Activated CD4-positive, alpha-beta T cell treated with anti-CD3 and anti-CD28 coated beads, Interleukin-2, amount 50 U/mL, for 16 hours (primary cell): Measurements from ENCODE around the gene RICTOR.

Experiments used
- DNase-seq: peaks from one replicate; pipeline ENCODE4 v3.0.0-alpha.2; 2020

RICTOR gene, protein sequence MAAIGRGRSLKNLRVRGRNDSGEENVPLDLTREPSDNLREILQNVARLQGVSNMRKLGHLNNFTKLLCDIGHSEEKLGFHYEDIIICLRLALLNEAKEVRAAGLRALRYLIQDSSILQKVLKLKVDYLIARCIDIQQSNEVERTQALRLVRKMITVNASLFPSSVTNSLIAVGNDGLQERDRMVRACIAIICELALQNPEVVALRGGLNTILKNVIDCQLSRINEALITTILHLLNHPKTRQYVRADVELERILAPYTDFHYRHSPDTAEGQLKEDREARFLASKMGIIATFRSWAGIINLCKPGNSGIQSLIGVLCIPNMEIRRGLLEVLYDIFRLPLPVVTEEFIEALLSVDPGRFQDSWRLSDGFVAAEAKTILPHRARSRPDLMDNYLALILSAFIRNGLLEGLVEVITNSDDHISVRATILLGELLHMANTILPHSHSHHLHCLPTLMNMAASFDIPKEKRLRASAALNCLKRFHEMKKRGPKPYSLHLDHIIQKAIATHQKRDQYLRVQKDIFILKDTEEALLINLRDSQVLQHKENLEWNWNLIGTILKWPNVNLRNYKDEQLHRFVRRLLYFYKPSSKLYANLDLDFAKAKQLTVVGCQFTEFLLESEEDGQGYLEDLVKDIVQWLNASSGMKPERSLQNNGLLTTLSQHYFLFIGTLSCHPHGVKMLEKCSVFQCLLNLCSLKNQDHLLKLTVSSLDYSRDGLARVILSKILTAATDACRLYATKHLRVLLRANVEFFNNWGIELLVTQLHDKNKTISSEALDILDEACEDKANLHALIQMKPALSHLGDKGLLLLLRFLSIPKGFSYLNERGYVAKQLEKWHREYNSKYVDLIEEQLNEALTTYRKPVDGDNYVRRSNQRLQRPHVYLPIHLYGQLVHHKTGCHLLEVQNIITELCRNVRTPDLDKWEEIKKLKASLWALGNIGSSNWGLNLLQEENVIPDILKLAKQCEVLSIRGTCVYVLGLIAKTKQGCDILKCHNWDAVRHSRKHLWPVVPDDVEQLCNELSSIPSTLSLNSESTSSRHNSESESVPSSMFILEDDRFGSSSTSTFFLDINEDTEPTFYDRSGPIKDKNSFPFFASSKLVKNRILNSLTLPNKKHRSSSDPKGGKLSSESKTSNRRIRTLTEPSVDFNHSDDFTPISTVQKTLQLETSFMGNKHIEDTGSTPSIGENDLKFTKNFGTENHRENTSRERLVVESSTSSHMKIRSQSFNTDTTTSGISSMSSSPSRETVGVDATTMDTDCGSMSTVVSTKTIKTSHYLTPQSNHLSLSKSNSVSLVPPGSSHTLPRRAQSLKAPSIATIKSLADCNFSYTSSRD (N-terminal part only)

DNA sequence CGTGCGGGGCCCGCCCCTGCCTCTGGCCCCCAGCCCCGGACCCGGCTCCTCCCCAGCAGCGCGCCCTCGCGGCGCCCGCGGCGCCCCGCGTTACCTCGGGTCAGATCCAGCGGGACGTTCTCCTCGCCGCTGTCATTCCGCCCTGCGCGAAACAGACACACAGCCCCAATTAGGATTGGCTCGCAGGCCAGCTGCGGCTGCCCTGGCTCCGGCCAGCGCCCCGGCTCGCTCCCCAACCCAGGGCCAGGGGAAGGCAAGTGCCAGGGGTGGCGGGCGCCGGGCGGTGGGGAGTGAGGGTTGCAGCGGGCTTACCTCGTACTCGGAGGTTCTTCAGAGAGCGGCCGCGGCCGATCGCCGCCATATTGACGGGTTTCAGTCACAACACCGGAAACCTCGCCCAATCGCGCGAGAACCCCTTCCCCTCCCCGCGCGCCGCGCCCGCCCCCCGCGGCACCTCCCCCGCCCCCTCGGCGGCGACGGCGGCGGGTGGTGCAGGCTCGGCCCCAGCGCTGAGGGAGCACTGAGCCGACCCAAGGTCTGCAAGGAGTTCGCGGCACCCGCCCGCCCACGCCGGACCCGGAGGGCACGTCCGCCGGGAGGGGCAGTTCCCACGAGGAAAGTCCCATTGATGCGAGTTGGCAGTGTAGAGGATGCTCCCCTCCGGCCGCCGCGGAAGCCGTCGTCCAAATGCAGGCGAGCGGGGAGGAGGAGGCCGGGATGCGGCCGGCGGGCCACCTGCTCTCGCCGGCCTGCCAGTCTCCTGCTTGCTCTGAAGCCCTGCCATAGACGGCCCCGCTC lies at the start of gene RICTOR:
RICTOR (minus strand) TSS at position 383 of the 798 bp plus-strand sequence; CDS start at position 361, 22 bp downstream.
- DNase-seq, result peak; percentile 93

- DNase-seq, result no peak
Measured at GRCh38 chr5:39121922-39122321, 47.7 kb upstream of the RICTOR start.

- no peak for DNase-seq
Measured at GRCh38 chr5:39121315-39121714, 47.1 kb upstream of the RICTOR start.

DNA sequence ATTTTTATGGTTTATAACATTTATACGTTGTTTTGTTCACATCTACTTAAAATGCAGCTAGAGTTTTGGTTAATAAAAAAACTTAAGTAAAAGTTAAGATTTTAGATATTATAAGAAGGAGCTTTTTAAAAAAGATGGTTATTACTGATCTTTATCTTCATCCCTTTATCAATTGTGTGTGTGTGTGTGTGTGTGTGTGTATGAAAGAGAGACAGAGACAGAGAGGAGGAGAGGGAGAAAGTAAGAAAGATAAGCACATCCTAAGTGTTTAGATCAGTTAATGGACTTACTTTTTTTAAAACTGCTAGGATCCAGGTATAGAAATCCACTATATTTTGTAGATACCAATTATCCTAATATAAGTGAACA lies 45.8 kb upstream of the RICTOR start:
- no peak for DNase-seq

DNA sequence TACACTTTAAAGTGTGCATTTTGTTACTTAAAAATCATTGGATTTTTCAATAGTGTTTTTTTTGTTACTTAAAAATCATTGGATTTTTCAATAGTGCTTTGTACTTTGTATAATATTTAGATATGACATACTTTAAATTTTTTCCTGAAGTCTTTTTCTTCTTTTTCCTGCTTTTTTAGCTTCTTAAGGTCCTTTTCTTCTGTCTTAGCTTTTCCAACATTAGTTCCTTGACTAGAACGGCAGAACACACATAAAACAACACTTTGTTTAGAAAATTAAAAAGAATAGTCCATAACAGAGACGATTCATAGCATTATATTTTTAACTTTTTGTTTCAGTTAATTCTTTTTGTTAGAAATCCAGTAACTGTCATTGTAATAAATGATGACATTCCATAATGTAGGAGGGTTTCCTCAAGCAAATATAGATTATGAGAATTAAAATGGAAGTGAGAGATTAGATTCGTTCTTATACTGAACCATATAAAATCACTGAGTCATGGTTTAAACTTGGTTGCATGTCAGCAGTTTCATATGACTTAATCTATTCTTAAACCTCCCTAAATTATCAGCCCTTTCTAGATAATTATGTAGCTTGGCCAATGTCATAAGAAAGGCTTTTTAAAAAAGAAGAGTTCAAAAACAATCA lies 45.3 kb upstream of the RICTOR start:
- DNase-seq, result no peak

DNA sequence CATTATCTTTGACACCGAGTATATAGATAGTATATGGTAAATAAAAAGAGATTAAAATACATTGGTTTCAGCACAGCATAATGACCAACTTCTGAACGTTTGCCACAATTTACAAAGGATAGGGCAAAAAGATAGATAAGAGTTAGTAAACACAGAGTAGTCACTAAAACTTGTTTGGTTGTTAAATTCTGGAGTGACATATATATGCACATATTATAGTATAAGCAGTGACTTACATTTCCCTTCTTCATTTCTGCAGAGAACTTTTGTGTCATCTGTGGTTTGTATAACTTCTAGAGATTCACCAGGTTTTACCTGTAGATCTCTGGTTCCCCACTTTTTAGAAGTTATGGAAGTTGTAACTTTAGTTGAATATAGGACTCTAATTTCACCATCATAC lies 44.4 kb upstream of the RICTOR start:
- no peak for DNase-seq

DNA sequence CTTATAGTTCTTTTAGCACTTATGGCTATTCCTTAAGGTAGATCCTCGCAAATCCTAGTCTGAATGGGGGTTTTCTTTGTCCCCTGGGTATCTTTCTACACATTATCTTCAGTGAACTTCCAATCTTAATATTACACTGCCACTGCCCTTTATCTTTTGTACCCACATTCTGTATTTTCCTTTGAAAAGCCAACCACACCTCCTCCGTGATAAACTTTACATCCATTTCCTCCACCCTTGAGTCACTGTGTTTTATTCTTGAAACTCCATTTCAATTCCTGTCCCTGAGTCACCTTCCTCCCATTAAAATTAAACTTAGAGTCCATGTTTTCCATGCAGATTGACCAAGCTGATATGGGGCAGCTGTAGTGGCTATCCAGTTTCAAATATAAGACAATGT lies 43.2 kb upstream of the RICTOR start:
- DNase-seq, result no peak

DNA sequence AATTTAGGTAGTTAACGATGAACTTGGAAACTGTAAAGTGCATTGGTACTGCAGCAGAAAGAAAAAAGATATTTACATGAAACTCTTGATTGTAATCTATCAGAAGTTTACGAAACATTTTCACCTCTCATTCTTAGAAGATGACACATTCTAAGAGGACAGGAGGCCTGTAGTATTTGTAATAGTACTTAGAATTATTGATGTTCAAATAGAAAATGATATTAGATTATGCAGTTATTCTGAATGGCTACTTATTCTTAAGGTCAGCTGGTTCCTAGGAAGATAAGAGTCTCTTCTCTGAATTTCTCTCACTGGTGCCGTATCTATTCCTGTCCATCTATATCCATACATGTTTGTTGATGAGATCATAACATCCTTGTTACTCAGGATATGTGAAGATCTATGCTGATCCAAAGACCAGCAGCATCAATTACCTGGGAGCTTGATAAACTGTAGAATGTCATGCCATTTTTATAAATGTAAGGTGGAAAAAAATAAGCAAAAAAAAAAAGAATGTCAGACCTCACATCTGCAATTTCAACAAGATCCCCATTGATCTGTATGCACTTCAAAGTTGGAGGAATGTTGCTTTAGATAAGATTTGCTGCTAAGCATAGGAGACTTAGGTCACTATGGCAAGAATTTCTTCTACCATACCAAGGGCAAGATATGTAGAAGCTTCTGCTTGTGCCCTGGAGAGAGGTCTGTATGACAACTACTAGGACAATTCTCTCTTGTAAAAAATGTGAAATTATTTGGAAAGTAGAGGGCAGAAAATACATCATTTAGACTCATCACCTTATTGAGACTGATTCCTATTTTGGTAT lies 42.4 kb upstream of the RICTOR start:
- no peak for DNase-seq

- no peak for DNase-seq
Measured at GRCh38 chr5:39115644-39116343, 41.6 kb upstream of the RICTOR start.

DNA sequence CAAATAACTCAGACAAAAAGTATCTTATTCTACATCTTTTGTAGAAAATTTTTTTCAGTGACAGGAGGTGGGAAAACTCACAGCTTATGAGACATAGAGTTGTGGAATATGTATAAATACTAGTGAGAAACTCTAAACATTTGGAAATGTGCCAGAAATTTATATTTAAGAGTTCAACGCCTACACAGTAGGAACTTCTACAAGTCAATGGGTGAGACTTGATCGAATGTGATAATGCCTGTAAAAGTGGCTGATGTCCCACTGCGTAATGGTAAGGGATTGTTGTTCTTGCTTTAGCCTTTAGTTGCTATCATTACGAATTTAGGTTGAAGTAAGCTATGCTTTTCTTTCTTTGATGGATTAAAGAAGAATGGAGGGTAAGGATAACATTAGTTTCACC lies 40.0 kb upstream of the RICTOR start:
- DNase-seq, result no peak

GRCh38 chr5:39113354-39113953 lies 39.3 kb upstream of the RICTOR start:
- DNase-seq, result no peak

DNA sequence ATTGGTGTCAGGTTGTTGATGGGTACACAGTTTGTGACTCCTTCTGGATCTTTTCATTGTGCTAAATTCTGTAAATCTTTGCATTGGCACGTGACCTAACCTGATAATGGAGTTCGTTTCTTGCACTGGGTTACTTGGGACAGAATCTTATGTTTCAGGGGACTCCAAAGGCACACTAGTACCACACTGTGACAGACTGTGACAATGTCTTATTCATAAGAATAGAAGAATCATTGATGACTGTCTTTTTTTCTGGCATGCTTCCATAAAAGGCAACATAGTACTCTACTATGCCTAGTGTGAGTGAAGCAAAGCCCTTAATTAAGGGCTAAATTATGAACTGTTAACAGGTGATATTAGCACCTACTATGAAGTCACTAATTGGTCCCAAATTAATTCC lies 35.4 kb upstream of the RICTOR start:
- DNase-seq, result no peak

DNA sequence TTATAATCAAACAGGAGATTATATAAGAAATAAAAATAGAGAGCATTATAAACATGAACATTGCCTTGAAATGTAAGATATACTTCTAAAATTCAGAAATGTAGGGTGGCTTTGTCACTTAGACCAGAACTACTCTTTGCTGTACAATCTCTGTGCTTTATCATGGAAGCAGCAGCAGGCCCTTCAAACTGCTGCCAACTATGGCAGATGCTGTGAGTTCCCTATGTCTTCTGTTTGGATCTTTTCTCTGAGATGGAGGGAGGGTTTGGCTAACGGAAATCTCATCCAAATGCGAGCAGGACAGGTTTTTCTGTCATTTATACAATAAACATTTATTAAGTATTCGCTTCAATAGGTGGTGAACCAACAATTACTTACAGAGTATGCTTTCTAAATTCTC lies 34.8 kb upstream of the RICTOR start:
- no peak for DNase-seq

- no peak for DNase-seq
Measured at GRCh38 chr5:39107350-39107749, 33.2 kb upstream of the RICTOR start.

GRCh38 chr5:39106322-39106721 lies 32.1 kb upstream of the RICTOR start:
- DNase-seq, result no peak

GRCh38 chr5:39104221-39104620 lies 30.0 kb upstream of the RICTOR start:
- no peak for DNase-seq

DNA sequence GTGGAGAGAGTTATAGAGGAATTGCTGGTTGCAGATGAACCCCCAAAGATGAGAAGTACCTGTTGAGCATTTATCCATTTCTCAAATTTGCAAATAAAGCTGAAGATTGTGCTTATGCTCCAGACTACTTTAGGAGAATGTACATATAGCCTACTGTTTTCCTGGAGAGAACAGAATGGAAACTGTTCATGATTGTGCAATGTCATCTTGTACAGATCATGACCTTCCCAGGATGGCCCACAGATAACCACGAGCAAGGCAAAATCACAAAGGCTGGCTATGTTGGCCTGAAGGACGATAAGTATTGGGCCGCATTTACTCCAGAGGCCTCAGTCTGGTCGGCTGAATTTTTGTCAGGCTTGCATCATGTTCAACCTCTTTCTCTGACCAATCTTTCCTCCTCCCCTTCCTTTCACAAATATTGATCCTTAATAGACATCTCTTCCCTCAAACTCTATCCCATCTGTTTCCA lies 28.5 kb upstream of the RICTOR start:
- DNase-seq, result no peak

DNA sequence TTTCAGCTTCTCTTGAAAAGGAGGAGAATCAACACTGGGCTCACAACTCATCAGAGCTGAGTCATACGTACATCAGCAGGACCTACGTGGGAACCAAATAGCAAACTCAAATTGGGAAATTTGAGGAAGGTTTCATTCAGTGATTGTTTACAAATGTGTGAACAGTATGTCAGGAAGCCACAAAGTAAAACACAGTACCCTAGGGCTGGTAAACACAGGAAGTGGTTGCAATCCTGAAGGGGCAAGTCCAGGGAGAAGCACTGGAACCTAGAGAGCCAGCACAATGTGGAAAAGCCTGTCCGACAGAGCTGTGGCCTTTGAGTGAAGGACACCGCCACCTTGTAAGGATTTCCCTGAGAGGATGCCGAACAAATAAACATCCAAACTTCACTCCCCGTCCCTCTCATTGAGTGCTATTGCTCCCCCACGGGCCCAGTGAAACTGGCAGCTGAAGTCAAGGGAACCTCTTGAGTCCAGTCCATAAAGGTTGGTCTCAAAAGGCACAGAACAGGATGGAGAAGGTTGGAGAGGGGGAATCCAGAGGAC lies 26.7 kb upstream of the RICTOR start:
- no peak for DNase-seq

DNA sequence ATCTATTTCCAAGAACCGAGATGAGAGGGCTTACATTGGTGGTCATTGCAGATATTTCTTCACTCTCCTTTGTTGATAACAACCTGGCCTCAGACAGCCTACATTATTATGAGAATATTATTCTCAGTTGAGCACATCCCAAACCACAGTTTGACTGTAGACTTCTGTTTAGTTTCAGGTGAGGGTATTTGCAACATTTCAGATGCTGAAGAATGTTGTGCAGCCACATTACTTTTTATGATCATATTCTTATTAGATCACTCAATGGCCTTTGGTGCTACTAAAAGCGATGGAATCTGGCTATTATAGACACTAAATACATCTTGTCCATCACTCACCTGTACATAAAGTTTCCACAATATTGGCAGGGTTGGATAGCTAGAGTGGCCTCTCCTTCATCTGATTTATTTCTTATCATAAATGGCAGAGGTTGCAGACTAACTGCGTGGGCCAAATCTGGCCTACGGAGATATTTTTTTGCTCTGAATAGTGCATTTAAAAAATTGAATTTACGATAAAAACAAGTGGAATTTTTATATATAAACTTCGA lies 26.2 kb upstream of the RICTOR start:
- DNase-seq, result no peak
